ENCODE results near the gene RTN3. TPM values are rescaled to one million over a fixed set of nuclear protein-coding genes. Genes with fewer than 3 reads are reported as not detected.

Gene RTN3
- total and polyA plus RNA-seq, 9 of the 15 experiments (the other 6 are each of a cell fraction or from before 2014, with no cell fraction given): 41.6 to 169 (median 93.5) TPM

GRCh38 chr11:63670433-63671321, 10.6 kb upstream of the RTN3 start:
- in situ Hi-C loops (cut with MboI): no loop called here
- Histone ChIP-seq H4K20me1 (replicated peaks; ENCODE audit: control insufficient read depth, insufficient read depth, low read length) (no peaks in the 10 kb centered on the region; the same call in 1 of the 2 replicates), H3K79me2 (ENCODE audit: control insufficient read depth, insufficient read depth, low read length) (peaks cover 56% of the 10 kb centered on the region), H3K9me3 (replicated peaks; ENCODE audit: control insufficient read depth, insufficient read depth, low read depth, low read length) (no peaks in the 10 kb centered on the region), H3K4me2 (ENCODE audit: insufficient read depth, low read length) (peak overlapping the region; percentile 86), H3K4me3 (peak overlapping the region; percentile 72), H2AFZ (ENCODE audit: low read depth, low read length) (peak overlapping the region; percentile 93), H3K36me3 (ENCODE audit: control insufficient read depth, insufficient read depth, low read length) (peaks cover 13% of the 10 kb centered on the region; the same call in 2 of the 3 replicates), H3K4me1 (replicated peaks in 1 of 2; ENCODE audit: control insufficient read depth in 2 of 2, insufficient read depth in 2 of 2, low read length in 2 of 2) (peaks cover 16 to 29% of the 10 kb centered on the region in 2 experiments; a peak in 4 of 5 replicates), H3K27ac (ENCODE audit: extremely low read depth, low read depth, low read length) (peak overlapping the region; percentile 95), H3K9ac (ENCODE audit: insufficient read depth in 1 of 2, low read depth in 2 of 2, low read length in 2 of 2) (peak overlapping the region; percentile 81 to 93), H3K9me1 (ENCODE audit: control insufficient read depth, insufficient read depth, low read length) (no peaks in the 10 kb centered on the region), H3K27me3 (ENCODE audit: control insufficient read depth in 2 of 2, insufficient read depth in 2 of 2, low read length in 2 of 2) (no peaks in the 10 kb centered on the region)
- BruUV-seq (replicated peaks): TSS peak; percentile 73
- POLR2A ChIA-PET: interaction anchor here (0.6 to 3.9 kb wide), 6 partner anchors 10 to 1773 kb away, joined by 3 to 46 read pairs (median 3); partner anchors contain the start of gene RTN3
- peak; percentile 45 for ATAC-seq
- no peak for FAIRE-seq
- CTCF ChIA-PET (ENCODE audit: low intra/inter-chr PET ratio): interaction anchor here (0.6 kb wide), 1 partner anchor 20 kb away, joined by 3 read pairs; no protein-coding TSS in a partner anchor
- under 1% methylated on average over 26 of the region's 63 CpGs for WGBS (ENCODE audit: insufficient coverage, low coverage, missing lambda C conversion rate)
- intact Hi-C loops (cut with micrococcal nuclease): loop anchor here (2.0 kb wide), 3 partner anchors 40 to 76 kb away; no protein-coding TSS in a partner anchor
- DNase-seq (ENCODE audit: extremely low read depth in 1 of 4, low spot score in 3 of 4): peak in 2 of 4 experiments; percentile 56 to 57
- peak in 1 of 2 experiments; percentile 47; a peak in 3 of 4 replicates for TF ChIP-seq RAD21 (CRISPR knock-in tag; conservative IDR thresholded peaks at IDR 0.05 in 1 of 2, IDR thresholded peaks at IDR 0.05 in 1 of 2)
- no peak for TF ChIP-seq KDM2B (CRISPR knock-in tag; IDR thresholded peaks at IDR 0.05)
- TF ChIP-seq FOXK2 (conservative IDR thresholded peaks at IDR 0.05 in 1 of 2, IDR thresholded peaks at IDR 0.05 in 1 of 2; ENCODE audit: low read depth in 2 of 2): no peak
- TF ChIP-seq, protein P1, sequence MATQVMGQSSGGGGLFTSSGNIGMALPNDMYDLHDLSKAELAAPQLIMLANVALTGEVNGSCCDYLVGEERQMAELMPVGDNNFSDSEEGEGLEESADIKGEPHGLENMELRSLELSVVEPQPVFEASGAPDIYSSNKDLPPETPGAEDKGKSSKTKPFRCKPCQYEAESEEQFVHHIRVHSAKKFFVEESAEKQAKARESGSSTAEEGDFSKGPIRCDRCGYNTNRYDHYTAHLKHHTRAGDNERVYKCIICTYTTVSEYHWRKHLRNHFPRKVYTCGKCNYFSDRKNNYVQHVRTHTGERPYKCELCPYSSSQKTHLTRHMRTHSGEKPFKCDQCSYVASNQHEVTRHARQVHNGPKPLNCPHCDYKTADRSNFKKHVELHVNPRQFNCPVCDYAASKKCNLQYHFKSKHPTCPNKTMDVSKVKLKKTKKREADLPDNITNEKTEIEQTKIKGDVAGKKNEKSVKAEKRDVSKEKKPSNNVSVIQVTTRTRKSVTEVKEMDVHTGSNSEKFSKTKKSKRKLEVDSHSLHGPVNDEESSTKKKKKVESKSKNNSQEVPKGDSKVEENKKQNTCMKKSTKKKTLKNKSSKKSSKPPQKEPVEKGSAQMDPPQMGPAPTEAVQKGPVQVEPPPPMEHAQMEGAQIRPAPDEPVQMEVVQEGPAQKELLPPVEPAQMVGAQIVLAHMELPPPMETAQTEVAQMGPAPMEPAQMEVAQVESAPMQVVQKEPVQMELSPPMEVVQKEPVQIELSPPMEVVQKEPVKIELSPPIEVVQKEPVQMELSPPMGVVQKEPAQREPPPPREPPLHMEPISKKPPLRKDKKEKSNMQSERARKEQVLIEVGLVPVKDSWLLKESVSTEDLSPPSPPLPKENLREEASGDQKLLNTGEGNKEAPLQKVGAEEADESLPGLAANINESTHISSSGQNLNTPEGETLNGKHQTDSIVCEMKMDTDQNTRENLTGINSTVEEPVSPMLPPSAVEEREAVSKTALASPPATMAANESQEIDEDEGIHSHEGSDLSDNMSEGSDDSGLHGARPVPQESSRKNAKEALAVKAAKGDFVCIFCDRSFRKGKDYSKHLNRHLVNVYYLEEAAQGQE (IDR thresholded peaks at IDR 0.05; ENCODE audit: borderline replicate concordance): peak; percentile 17; the same call in 1 of the 2 replicates
- TF ChIP-seq, protein P1 (CRISPR knock-in tag; IDR thresholded peaks at IDR 0.05; ENCODE audit: low read depth): no peak
- TF ChIP-seq JUND (IDR thresholded peaks at IDR 0.05; ENCODE audit: borderline replicate concordance, low read depth, low read length): no peak
- no peak for TF ChIP-seq JUND (tag; IDR thresholded peaks at IDR 0.05; ENCODE audit: borderline replicate concordance, low read depth, low read length)
- TF ChIP-seq ETS2 (tag; IDR thresholded peaks at IDR 0.05; ENCODE audit: borderline replicate concordance, poor library complexity, severe bottlenecking): no peak
- no peak for TF ChIP-seq XRCC3 (IDR thresholded peaks at IDR 0.05)
- peak; percentile 15 for TF ChIP-seq MTA3 (IDR thresholded peaks at IDR 0.05; ENCODE audit: borderline replicate concordance)

All from K562 (cell line).